Gastroesophageal sphincter (tissue), 4 donors: ENCODE data around the gene CACNA1D. TPM values are rescaled to one million over a fixed set of nuclear protein-coding genes. Genes with fewer than 3 reads are reported as not detected.

Experiments
- ATAC-seq: fragments of 150-250 bp; one replicate; pipeline ENCODE4 v1.9.1; 2016; ENCODE audit warnings: mild to moderate bottlenecking, moderate library complexity
- H3K27ac ChIP-seq, 4 donors: fragments of 200-600 bp; sonication (generic) in 3 of 4; 1 replicate in 3 of 4; 2 replicates in 1 of 4; pipeline ENCODE4 v1.5.1; 2016 to 2019
- H3K27me3 ChIP-seq: fragments of 200-600 bp; sonication (generic); one replicate; pipeline ENCODE4 v1.5.1; 2019
- H3K36me3 ChIP-seq, 2 donors: fragments of 200-600 bp; sonication (generic); one replicate each; pipeline ENCODE4 v1.5.1; 2019; ENCODE audit warnings: control low read depth in 1 of 2
- H3K4me1 ChIP-seq, 3 donors: fragments of 200-600 bp; sonication (generic); 1 replicate in 2 of 3; 2 replicates in 1 of 3; pipeline ENCODE4 v1.5.1; 2016 to 2019; ENCODE audit warnings: control low read depth in 2 of 3
- H3K4me3 ChIP-seq, 2 donors: fragments of 200-600 bp; sonication (generic); one replicate each; pipeline ENCODE4 v1.5.1; 2019; ENCODE audit warnings: mild to moderate bottlenecking in 1 of 2, moderate library complexity in 1 of 2
- H3K9me3 ChIP-seq, 3 donors: fragments of 200-600 bp; sonication (generic); one replicate each; pipeline ENCODE4 v1.5.1; 2017 to 2019; ENCODE audit warnings: control low read depth in 2 of 3
- CTCF ChIP-seq, 4 experiments: fragments of 200-600 bp in 2 of 4; fragments of 450-650 bp in 2 of 4; sonication (generic) in 1 of 4; IDR thresholded peaks; one replicate each; pipeline ENCODE4 v1.5.1; 2017 to 2019; ENCODE audit warnings: antibody characterized with exemption in 4 of 4, mild to moderate bottlenecking in 2 of 4, moderate library complexity in 2 of 4
- EP300 ChIP-seq: sonication (generic); formaldehyde crosslinking; IDR thresholded peaks from one replicate; pipeline ENCODE4 v1.6.1; 2017; ENCODE audit warnings: antibody characterized with exemption, mild to moderate bottlenecking
- POLR2A ChIP-seq, 2 donors: fragments of 450-650 bp; IDR thresholded peaks; one replicate each; pipeline ENCODE4 v1.6.1; 2017; ENCODE audit warnings: antibody characterized with exemption in 2 of 2, mild to moderate bottlenecking in 2 of 2, moderate library complexity in 1 of 2
- POLR2AphosphoS5 ChIP-seq: sonication (generic); formaldehyde crosslinking; IDR thresholded peaks from one replicate; pipeline ENCODE4 v1.6.1; 2017; ENCODE audit warnings: antibody characterized with exemption
- WGBS, 2 donors: methylation state at CpG; one replicate each; pipeline ENCODE4 v1.1.5; 2018; ENCODE audit warnings: low coverage in 1 of 2; 5-methylcytosine and 5-hydroxymethylcytosine counted together
- total RNA-seq, 4 donors: library from RNA; depleted of rRNA; stranded (reverse); fragments of >200 nt; gene quantifications; one replicate each; pipeline ENCODE4 v1.1.0, GENCODE V29; 2016

The CACNA1D gene
- total RNA-seq, 4 donors from 2014 or later, result 0.52 to 5.7 (median 3.6) TPM

- 76 to 95% methylated on average over 2 to 4 of the region's 12 CpGs for WGBS, 2 donors
- Histone ChIP-seq H3K4me3 (no peak overlapping the region), H3K27me3 (no peaks in the 10 kb centered on the region), H3K9me3 (no peaks in the 10 kb centered on the region), H3K27ac (no peak overlapping the region), H3K4me1 (no peaks in the 10 kb centered on the region), H3K36me3 (no peaks in the 10 kb centered on the region)
- no peak for ATAC-seq
- TF ChIP-seq POLR2AphosphoS5 (no peak), EP300 (no peak), POLR2A (IDR thresholded peaks at IDR 0.05) (no peak), CTCF (IDR thresholded peaks at IDR 0.05) (no peak)
Observed at GRCh38 chr3:53799338-53799865, 305.0 kb downstream of the CACNA1D start.

DNA sequence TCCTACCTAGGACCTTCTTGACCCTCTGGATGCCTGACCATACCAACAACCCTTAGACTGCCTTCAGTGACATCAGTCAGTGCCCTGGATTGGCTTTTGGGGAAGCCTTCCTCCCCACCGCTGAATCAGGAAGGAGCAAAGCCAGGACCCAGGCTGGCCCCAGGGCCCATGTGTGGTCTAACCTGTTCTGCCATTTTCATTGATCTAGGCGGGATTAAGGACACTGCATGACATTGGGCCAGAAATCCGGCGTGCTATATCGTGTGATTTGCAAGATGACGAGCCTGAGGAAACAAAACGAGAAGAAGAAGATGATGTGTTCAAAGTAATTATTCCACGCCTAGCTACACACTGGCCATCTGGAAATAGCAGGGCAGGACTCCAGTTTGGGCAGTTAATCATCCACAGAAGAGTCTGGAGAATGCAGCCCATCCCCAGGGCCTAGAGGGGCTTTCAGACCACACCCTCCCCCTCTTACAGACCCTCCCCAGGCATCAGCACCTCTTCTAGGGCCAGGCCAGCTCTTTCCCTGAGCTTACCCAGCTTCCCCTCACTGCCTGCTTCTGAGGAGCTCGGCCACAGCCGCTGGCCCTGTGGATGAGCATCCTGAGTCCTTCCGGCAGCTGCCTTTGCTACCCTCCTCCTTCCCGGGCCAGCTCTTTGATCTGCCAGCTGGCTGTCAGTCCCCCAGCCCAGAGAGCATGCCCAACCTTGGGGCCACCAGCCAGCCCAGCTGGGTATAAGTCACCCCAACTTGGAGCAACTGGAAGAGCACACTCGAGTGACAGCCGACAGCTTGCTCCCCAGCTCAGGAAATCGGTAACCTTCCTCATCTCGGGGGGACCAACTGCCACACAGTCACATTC is 305.9 kb downstream of the CACNA1D start:
- Histone ChIP-seq H3K9me3 (no peaks in the 10 kb centered on the region), H3K36me3 (no peaks in the 10 kb centered on the region), H3K4me3 (no peak overlapping the region), H3K27me3 (no peaks in the 10 kb centered on the region), H3K4me1 (no peaks in the 10 kb centered on the region), H3K27ac (no peak overlapping the region)
- TF ChIP-seq CTCF (IDR thresholded peaks at IDR 0.05) (no peak), POLR2A (IDR thresholded peaks at IDR 0.05) (no peak), POLR2AphosphoS5 (no peak), EP300 (no peak)
- no peak for ATAC-seq
- WGBS, 2 donors, result 69 to 90% methylated on average over 9 to 13 of the region's 16 CpGs

DNA sequence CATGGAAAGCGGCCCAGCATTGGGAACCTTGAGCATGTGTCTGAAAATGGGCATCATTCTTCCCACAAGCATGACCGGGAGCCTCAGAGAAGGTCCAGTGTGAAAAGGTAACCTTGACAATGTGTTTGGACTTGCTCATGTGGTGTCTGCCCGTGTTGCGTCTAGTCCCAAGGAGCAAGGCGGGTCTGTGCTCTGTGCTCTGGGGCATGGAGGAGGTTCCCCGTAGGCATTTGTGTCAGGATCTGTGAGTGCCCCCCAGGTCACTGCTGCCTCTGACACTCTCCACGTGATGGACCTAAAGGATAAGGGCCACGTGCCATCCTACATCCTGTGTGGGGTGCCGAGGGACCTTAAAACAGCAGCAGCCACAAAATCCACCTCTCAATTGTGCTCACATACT is 306.9 kb downstream of the CACNA1D start:
- no peaks in the 10 kb centered on the region for H3K9me3 ChIP-seq
- WGBS, 2 donors, result 95 to 100% methylated on average over 1 to 4 of the region's 9 CpGs

GRCh38 chr3:53802256-53802880 is 308.0 kb downstream of the CACNA1D start:
- H3K27ac ChIP-seq, result no peak overlapping the region
- no peaks in the 10 kb centered on the region for H3K27me3 ChIP-seq
- no peaks in the 10 kb centered on the region for H3K36me3 ChIP-seq
- no peaks in the 10 kb centered on the region for H3K9me3 ChIP-seq
- 80 to 93% methylated on average over 2 of the region's 8 CpGs for WGBS, 2 donors
- H3K4me1 ChIP-seq, result peaks cover 0 to 6% (median 0%) of the 10 kb centered on the region in 3 donors
- TF ChIP-seq POLR2AphosphoS5 (no peak), EP300 (no peak), CTCF (IDR thresholded peaks at IDR 0.05) (no peak), POLR2A (IDR thresholded peaks at IDR 0.05) (no peak)
- H3K4me3 ChIP-seq, result no peak overlapping the region
- ATAC-seq, result no peak

More for the DNA sequence above, 306.9 kb downstream of the CACNA1D start:
- Histone ChIP-seq H3K27me3 (no peaks in the 10 kb centered on the region), H3K36me3 (no peaks in the 10 kb centered on the region), H3K4me1 (peaks cover 0 to 1% (median 0%) of the 10 kb centered on the region in 3 donors), H3K4me3 (no peak overlapping the region), H3K27ac (no peak overlapping the region)
- ATAC-seq, result no peak
- TF ChIP-seq EP300 (no peak), POLR2AphosphoS5 (no peak), CTCF (IDR thresholded peaks at IDR 0.05) (no peak), POLR2A (IDR thresholded peaks at IDR 0.05) (no peak)
